UCSD-AML1 (cell line): Measurements from ENCODE around the gene ARHGAP42.
"Not testable (repeated sequence)": the region's sequence is repeated elsewhere in the genome, so short reads cannot be mapped to it uniquely, and the experiment has no call there.

Experiments
- DNase-seq: peaks from one replicate; lab custom pipeline; 2025; ENCODE audit not compliant: unreplicated experiment; lab: John Stamatoyannopoulos, UW

Gene ARHGAP42

DNA sequence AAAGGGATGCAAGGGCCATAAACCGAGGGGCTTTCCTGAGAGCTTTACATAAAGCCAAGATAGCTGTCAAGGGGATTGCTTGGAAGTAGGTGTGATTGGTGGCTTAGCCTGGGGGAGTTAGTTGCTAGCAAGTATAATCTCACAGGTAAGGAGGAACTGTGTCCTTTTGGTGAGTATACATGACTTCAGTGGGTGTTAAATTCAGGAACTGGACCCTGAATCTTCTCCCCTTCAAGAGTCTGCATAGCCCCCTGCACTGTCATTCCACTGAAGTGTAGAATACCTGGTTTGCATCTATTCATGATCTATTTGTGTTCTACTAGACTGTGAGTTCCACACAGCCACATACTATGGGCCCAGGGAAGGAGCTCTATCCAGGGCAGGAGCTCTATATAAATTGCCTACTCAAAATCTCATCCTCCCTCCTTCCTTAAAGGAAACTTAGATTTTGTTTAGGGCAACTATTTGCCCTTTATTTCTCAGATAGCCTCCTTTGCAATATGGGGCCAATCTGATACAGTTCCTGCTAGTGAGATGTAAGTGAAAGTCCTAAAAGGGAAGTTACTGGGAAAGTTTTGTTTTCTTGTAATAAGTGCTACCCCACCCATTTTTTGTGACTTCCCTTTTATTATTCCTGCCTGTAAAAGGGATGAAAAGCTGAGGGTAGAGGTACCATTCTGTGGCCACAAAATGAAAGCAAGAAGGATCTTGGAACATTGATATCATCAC, 322.0 kb downstream of the ARHGAP42 start:
- no peak for DNase-seq

DNA sequence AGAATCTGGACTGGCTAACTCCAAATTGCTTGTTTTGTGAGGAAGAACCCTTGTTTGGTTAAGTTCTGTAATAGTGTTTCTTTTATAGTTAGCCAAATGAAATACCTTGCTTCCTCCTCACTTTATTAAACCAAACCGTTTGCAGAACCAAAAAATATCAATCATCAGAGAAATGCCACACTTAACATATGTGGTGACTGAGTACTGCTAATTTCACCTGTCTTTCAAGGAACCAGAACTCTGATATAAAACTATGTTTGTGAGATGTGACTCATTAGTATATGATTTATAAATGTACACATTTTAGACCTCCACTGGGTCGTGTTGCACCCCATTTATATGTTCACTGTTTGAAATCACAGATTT, 322.6 kb downstream of the ARHGAP42 start:
- DNase-seq = no peak

DNA sequence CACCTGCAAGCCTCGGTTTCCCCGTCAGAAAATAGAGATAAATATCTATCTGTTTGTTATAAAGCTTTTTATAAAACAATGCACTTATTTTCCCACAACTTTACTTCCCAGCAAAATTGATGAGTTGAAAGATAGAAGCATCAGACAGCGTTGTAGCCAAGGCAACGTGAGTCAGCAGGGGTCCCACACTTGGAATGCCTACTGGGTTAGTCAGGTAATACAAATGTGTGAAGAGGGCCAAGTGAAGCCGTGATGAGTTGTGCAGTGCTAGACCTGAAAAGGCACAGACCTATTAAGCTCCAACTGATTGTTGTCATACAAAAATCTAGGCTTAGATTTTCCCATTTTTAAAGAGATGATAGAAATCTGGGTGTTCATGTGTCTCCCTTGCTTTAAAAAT, 323.8 kb downstream of the ARHGAP42 start:
- no peak for DNase-seq

DNA sequence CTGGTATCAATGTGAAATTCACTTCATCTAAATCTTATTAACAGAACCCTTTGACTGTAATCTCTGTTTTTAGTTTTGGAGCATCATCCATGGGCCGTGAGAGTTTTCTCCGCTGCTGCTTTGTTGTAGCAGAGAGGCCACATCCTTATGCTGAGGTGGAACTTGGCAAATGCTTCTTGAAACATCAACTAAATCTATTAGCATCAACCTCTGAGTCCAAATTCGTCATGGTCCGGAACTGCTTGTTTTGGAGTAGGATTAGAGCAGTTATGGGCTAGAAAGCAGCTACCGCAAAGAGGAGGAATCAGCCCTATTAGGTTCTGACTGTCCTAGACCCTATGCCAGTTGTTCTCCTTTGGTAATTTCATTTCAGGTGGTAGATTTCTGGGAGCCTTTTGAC, 324.8 kb downstream of the ARHGAP42 start:
- DNase-seq = no peak

DNA sequence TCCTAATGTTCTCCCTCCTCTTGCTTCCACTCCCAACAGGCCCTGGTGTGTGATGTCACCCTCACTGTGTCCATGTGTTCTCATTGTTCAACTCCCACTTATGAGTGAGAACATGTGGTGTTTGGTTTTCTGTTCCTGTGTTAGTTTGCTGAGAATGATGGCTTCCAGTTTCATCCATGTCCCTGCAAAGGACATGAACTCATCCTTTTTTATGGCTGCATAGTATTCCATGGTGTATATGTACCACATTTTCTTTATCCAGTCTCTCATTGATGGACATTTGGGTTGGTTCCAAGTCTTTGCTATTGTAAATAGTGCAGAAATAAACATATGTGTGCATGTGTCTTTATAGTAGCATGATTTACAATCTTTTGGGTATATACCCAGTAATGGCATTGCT, 326.6 kb downstream of the ARHGAP42 start:
- not testable (repeated sequence) for DNase-seq

DNA sequence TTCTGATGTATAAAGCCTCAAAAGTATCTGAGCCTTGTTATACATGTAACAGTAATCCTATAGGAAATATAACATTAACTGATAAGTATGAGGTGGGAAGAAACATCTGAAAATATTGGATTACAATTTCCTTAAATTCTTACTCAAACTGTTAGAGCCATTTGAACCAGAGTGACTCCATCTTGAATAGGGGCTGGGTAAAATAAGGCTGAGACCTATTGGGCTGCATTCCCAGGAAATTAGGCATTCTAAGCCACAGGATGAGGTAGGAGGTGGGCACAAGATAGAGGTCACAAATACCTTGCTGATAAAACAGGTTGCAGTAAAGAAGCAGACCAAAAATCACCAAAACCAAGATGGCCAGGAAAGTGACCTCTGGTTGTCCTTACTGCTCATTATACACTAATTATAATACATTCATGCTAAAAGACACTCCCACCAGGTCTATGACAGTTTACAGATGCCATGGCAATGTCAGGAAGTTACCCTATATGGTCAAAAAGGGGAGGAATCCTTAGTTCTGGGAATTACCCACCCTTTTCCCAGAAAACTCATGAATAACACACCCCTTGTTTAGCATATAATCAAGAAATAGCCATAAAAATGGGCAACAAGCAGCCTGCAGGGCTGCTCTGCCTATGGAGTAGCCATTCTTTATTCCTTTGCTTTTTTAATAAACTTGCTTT, 327.7 kb downstream of the ARHGAP42 start:
- no peak for DNase-seq

DNA sequence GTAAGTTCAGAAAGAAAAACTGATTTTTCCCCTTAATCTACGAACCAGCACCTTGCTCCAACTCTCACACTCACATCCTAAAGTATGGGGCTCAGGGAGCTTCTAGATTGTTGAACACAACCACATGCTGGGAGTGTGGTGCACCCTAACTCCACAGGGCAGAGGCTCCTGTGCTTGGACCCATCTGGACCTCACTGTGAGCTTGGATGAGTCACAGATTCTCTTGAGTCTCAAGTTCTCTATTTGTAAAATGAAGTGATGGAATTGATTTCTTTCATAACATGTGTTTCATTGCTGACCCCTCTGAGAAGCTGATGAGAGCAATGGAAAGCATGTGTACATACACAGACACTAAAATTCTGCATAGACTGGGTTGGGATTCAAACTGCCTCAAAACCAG, 332.8 kb downstream of the ARHGAP42 start:
- DNase-seq = no peak

DNA sequence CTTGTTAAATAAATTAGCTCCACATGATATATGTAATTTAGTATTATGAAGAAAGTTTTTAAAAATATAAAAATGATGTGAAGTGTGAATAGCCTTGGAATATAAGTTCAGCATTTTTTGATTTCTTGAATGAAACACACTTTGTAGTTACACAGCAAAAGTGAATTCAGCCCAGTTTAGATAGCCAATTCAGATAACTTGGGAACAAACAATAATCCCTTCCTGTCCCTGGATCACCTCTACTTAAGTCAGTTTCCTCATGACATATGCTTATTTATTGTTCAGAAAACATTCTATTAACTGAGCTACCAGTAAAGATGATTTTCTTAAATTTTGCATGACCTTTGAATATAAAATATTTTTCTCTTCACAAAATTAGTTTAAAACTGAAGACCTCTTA, 335.2 kb downstream of the ARHGAP42 start:
- no peak for DNase-seq

DNA sequence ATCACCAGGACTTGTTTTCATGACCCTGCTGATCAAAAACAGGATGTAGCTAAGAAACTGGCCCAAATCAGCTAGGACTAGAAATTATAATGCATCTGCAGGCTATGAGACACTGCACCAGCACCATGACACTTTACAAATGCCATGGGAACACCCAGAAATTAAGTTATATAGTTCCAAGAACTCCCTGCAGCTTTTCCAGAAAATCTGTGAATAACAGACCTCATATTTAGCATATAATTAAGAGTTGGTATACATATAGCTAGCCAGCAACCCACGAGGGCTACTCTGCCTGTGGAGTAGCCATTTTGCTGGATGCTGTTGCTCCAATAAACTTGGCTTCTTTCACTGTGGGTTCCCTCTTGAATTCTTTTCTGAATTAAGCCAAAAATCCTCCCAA, 341.6 kb downstream of the ARHGAP42 start:
- no peak for DNase-seq

DNA sequence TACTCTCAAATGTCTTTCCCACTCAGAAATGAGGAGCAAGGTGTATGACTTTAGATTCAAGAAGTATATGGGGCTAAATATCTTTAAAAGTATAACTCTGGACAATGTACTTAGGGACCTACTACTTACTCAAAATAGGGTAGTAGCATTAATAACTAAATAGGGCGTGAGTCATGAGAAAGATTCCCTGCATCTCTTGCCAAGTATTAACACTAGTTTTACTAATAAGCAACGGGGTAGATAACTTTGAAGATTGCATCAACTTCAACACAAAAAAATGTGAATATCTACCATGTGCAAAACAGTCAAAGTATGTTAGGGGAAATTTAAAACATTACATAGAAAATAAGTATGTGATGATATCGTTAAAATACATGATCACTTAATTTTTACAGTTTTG, 342.9 kb downstream of the ARHGAP42 start:
- no peak for DNase-seq

DNA sequence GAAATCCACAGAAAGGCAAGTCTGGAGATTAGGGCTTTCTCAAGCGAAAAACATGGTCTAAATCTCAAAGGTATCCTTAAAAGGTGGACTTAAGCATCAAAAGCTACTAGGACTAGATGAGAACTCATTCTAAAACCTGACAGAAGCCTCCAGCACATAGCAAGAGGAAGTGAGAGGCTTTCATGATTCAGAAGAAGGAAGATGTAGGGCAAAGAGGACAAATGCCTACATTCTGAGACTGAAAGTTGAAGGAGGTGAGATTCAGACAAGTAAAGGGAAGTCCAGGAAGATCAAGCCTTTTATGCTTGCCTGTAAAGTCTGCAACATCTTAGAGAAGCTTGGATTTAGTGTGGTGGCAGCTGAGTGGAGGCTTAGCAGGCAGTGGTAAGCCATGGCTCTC, 343.6 kb downstream of the ARHGAP42 start:
- DNase-seq = no peak

DNA sequence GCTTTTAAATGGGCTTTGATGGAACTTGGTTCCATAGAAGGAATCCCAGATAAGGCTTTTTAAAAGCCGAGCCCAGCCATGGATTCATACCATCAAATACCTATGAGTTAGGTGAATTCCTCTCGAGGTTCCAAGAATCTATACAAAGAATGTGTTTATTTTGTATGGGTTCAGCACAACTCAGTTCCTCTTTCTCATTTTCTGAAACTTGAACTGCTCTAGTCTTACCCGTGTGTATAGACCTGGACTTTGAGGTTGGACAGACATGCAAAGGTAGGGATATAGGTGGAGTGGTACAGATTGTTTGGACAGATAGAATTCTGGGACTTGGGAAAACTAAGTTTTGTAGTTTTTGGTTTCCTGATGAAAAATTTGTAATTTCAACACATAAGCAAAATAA, 344.6 kb downstream of the ARHGAP42 start:
- DNase-seq = no peak

DNA sequence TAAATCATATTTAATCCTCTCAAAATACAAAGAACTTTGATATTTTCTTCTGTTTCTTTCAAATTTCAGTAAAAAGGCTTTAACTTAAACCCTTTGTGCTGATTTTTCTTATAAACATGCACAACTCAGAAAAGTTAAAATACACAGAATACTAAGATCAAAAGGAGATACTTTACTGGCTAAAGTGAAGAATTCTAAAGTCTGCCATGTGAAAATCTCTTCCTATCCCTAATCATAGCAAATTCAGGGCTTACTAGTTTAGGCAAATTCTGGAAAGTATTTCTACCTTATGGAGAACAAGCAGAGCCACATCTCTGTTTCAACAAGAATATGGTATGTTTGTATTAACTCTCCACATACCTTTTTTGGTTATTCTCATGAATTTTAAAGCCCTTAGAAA, 345.9 kb downstream of the ARHGAP42 start:
- no peak for DNase-seq

DNA sequence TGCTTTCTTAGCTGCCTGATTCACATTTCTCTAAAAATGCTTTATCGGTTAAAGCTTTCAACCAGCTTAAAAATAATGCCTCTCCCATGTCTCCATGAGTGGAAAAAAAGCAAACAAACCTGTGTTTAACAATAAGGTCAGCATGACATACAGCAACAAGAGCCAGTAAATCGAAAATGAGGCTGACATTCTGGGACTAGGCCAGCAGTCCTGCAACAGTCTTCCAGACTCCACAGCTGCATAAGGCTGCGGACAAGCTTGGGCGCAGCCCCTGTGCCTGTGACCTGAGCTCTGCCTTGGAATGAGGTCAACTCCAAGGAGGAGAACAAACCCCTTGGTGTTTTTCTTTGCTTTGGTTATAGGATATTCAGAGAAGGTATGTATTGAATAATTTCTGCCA, 347.0 kb downstream of the ARHGAP42 start:
- no peak for DNase-seq

DNA sequence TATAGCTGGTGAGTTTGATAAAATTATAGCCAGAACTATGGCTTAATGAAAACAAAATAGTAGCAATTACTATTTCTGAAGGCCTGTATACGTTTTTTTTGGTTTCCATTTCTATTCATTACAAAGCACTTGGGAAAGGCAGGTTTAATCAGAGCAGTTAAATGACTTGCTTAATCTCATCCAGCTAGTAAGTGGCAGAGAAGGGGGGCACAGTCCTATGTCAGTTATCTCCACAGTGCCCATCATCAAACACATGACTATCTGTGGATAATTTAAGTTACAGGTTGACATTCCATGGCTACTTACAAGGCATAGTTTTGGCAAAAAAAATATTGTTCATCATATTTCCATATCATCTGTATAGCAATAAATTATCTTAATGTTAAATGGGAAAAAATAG, 348.8 kb downstream of the ARHGAP42 start:
- DNase-seq = no peak
